Smooth muscle cell (in vitro differentiated cells): ENCODE measurements around the gene REC114. TPM values are rescaled to one million over a fixed set of nuclear protein-coding genes. Genes with fewer than 3 reads are reported as not detected.

Experiments
- DNase-seq: peaks from one replicate; lab custom pipeline; 2025; ENCODE audit not compliant: unreplicated experiment; lab: John Stamatoyannopoulos, UW
- H2AFZ ChIP-seq: fragments of 200-600 bp; sonication (generic); 2 replicates; pipeline ENCODE4 v1.6.0; 2016; ENCODE audit warnings: antibody characterized with exemption, low read depth, mild to moderate bottlenecking
- H3F3A ChIP-seq: fragments of 200-600 bp; sonication (generic); 2 replicates; pipeline ENCODE4 v1.6.0; 2017; ENCODE audit warnings: antibody characterized with exemption, low read depth
- H3K27ac ChIP-seq: fragments of 200-600 bp; sonication (generic); 2 replicates; pipeline ENCODE4 v1.5.1; 2016; ENCODE audit warnings: low read depth, mild to moderate bottlenecking
- H3K27me3 ChIP-seq: fragments of 200-600 bp; sonication (generic); 2 replicates; pipeline ENCODE4 v1.6.1; 2016; ENCODE audit warnings: low read depth, mild to moderate bottlenecking
- H3K36me3 ChIP-seq: fragments of 200-600 bp; sonication (generic); 2 replicates; pipeline ENCODE4 v1.5.1; 2016; ENCODE audit warnings: low read depth
- H3K4me1 ChIP-seq: fragments of 200-600 bp; sonication (generic); 2 replicates; pipeline ENCODE4 v1.5.1; 2016; ENCODE audit warnings: low read depth
- H3K4me2 ChIP-seq: fragments of 200-600 bp; sonication (generic); 2 replicates; pipeline ENCODE4 v1.6.0; 2016; ENCODE audit warnings: mild to moderate bottlenecking
- H3K4me3 ChIP-seq: fragments of 200-600 bp; sonication (generic); 2 replicates; pipeline ENCODE4 v1.5.1; 2016; ENCODE audit warnings: mild to moderate bottlenecking
- H3K79me2 ChIP-seq: fragments of 200-600 bp; sonication (generic); 2 replicates; pipeline ENCODE4 v1.6.0; 2016; ENCODE audit warnings: low read depth, mild to moderate bottlenecking
- H3K9ac ChIP-seq: fragments of 200-600 bp; sonication (generic); 2 replicates; pipeline ENCODE4 v1.6.0; 2016; ENCODE audit warnings: low read depth
- H3K9me3 ChIP-seq: fragments of 200-600 bp; sonication (generic); replicated peaks from 2 replicates; pipeline ENCODE4 v1.5.1; 2016; ENCODE audit warnings: low read depth
- H4K20me1 ChIP-seq: fragments of 200-600 bp; sonication (generic); 2 replicates; pipeline ENCODE4 v1.6.0; 2016; ENCODE audit warnings: low read depth
- WGBS: methylation state at CpG from one replicate; pipeline ENCODE4 v1.1.7; 2016; ENCODE audit warnings: low lambda C conversion rate; 5-methylcytosine and 5-hydroxymethylcytosine counted together
- polyA plus RNA-seq: library from polyadenylated mRNA; unstranded; fragments of >200 nt; fragmentation: Nextera tagmentation; extraction: Ambion mirVana; gene quantifications from 2 replicates; pipeline ENCODE4 v1.2.1, GENCODE V29; 2016
- total RNA-seq: library from RNA; depleted of rRNA; stranded (reverse); fragments of >200 nt; gene quantifications from 2 replicates; pipeline ENCODE4 v1.2.3, GENCODE V29; 2014
- TF ChIP-seq, protein P1 (sequence below): fragments of 200-600 bp; sonication (generic); IDR thresholded peaks from 2 replicates; pipeline ENCODE4 v1.5.1; 2017; ENCODE audit warnings: borderline replicate concordance, mild to moderate bottlenecking, antibody characterized with exemption; ENCODE audit not compliant: insufficient read depth, poor library complexity, severe bottlenecking

REC114 gene
- total and polyA plus RNA-seq, 2 experiments from 2014 or later, result not detected

DNA sequence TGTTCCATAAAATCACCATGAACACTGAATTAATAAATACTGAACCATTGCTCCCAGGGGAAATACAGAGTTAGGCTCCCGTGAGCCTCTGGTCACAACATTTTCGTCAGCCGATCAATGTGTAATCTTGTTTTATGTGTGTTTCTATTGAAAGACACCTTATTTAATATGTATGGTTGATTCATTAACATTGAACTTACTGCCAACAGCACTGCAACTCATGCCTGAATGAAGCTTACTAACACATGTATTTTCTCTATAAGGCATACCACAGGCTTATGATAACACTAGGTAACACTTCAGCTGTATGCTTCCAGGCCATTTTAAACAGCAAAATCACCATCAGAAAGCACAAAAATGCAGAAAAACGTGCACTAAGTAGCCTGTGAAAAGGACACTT lies 9.1 kb upstream of the REC114 start:
- no peak overlapping the region for H3K4me3 ChIP-seq

DNA sequence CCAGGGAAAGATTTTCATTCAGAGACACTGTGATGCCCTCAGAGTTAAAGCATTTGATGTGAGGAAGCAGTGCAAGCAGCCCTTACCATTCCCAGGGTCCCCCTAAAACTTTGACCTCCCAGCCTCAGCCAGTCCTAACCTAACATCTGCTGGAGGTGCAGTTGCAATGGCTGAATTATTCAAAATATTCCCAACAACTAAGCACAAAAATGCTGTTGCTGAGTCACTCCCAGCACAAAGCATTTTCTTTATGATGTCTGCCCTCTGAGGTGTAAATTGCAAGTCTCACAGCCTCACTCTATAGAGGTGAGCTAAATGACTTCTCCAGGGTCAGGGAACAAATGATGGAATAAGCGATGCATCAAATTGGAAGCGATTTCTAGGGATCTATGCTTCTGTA lies 6.4 kb upstream of the REC114 start:
- no peak overlapping the region for H3K4me2 ChIP-seq
- no peaks in the 10 kb centered on the region for H3K4me1 ChIP-seq
- no peaks in the 10 kb centered on the region for H3F3A ChIP-seq
- DNase-seq, result no peak
- TF ChIP-seq, protein P1, sequence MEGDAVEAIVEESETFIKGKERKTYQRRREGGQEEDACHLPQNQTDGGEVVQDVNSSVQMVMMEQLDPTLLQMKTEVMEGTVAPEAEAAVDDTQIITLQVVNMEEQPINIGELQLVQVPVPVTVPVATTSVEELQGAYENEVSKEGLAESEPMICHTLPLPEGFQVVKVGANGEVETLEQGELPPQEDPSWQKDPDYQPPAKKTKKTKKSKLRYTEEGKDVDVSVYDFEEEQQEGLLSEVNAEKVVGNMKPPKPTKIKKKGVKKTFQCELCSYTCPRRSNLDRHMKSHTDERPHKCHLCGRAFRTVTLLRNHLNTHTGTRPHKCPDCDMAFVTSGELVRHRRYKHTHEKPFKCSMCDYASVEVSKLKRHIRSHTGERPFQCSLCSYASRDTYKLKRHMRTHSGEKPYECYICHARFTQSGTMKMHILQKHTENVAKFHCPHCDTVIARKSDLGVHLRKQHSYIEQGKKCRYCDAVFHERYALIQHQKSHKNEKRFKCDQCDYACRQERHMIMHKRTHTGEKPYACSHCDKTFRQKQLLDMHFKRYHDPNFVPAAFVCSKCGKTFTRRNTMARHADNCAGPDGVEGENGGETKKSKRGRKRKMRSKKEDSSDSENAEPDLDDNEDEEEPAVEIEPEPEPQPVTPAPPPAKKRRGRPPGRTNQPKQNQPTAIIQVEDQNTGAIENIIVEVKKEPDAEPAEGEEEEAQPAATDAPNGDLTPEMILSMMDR, result no peak
- H2AFZ ChIP-seq, result no peak overlapping the region
- WGBS, result 85% methylated on average over 2 of the region's 2 CpGs
- no peak overlapping the region for H3K9ac ChIP-seq
- no peak overlapping the region for H3K27ac ChIP-seq
- H3K36me3 ChIP-seq, result no peaks in the 10 kb centered on the region
- H3K4me3 ChIP-seq, result no peak overlapping the region
- no peaks in the 10 kb centered on the region for H3K9me3 ChIP-seq
- H4K20me1 ChIP-seq, result no peaks in the 10 kb centered on the region
- peaks cover 5% of the 10 kb centered on the region for H3K27me3 ChIP-seq
- no peaks in the 10 kb centered on the region for H3K79me2 ChIP-seq

More for the DNA sequence above, 9.1 kb upstream of the REC114 start:
- no peaks in the 10 kb centered on the region for H3K4me1 ChIP-seq
- no peaks in the 10 kb centered on the region for H4K20me1 ChIP-seq
- WGBS, result 88% methylated on average over 4 of the region's 4 CpGs
- no peaks in the 10 kb centered on the region for H3F3A ChIP-seq
- H3K27ac ChIP-seq, result no peak overlapping the region
- TF ChIP-seq, protein P1, result no peak
- no peak overlapping the region for H2AFZ ChIP-seq
- H3K9me3 ChIP-seq, result no peaks in the 10 kb centered on the region
- no peak overlapping the region for H3K4me2 ChIP-seq
- no peak overlapping the region for H3K9ac ChIP-seq
- no peak for DNase-seq
- H3K27me3 ChIP-seq, result peaks cover 6% of the 10 kb centered on the region
- no peaks in the 10 kb centered on the region for H3K79me2 ChIP-seq
- H3K36me3 ChIP-seq, result no peaks in the 10 kb centered on the region

DNA sequence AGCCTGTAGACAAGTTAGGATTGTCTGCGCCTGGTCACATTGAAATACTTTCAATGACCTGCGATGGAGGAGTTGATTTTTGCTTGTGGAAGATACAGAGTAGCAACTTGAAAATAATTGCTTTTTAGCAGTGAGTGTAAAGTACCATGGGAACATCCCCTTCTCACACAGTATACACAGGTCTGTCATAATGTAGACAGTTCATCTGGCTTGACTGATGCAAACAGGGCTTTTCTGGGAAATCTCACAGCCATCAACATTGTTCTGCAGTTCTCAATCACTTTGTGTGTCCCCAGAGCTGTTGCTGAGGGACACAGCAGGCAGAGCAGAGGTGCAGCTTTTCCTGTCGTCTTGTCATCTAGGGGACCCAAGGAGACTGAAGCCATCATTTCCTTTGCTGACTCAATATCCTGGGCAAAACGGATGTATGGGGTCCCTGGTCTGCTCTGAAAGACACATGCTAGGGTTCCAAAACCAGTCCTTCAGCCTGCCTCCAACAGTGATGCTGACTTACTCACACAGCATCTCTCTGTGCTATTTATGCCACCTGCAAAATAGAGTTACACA lies 5.3 kb upstream of the REC114 start:
- DNase-seq, result no peak
- no peak overlapping the region for H3K4me2 ChIP-seq
- no peak overlapping the region for H2AFZ ChIP-seq
- H3K4me3 ChIP-seq, result no peak overlapping the region
- TF ChIP-seq, protein P1, result no peak
- peaks cover 7% of the 10 kb centered on the region for H3K27me3 ChIP-seq
- 85% methylated on average over 4 of the region's 4 CpGs for WGBS
- no peaks in the 10 kb centered on the region for H3K79me2 ChIP-seq
- H3K9me3 ChIP-seq, result no peaks in the 10 kb centered on the region
- H4K20me1 ChIP-seq, result no peaks in the 10 kb centered on the region
- no peak overlapping the region for H3K27ac ChIP-seq
- H3K9ac ChIP-seq, result no peak overlapping the region
- no peaks in the 10 kb centered on the region for H3K4me1 ChIP-seq
- no peaks in the 10 kb centered on the region for H3F3A ChIP-seq
- no peaks in the 10 kb centered on the region for H3K36me3 ChIP-seq

- TF ChIP-seq, protein P1, result no peak
- no peaks in the 10 kb centered on the region for H3K9me3 ChIP-seq
- H3K79me2 ChIP-seq, result no peaks in the 10 kb centered on the region
- no peaks in the 10 kb centered on the region for H3K36me3 ChIP-seq
- H3F3A ChIP-seq, result no peaks in the 10 kb centered on the region
- no peak overlapping the region for H3K27ac ChIP-seq
- no peak overlapping the region for H2AFZ ChIP-seq
- H3K27me3 ChIP-seq, result peaks cover 7% of the 10 kb centered on the region
- no peak overlapping the region for H3K4me3 ChIP-seq
- H3K4me2 ChIP-seq, result no peak overlapping the region
- 61% methylated on average over 1 of the region's 1 CpG for WGBS
- no peaks in the 10 kb centered on the region for H4K20me1 ChIP-seq
- H3K9ac ChIP-seq, result no peak overlapping the region
- H3K4me1 ChIP-seq, result no peaks in the 10 kb centered on the region
- no peak for DNase-seq
Observed at GRCh38 chr15:73438651-73439050, 4.3 kb upstream of the REC114 start.
